ENCODE results near the gene RIN1. TPM values are rescaled to one million over a fixed set of nuclear protein-coding genes. Genes with fewer than 3 reads are reported as not detected.

The RIN1 gene
- total RNA-seq, 2 donors from 2014 or later = 0.99 to 11.4 TPM

DNA sequence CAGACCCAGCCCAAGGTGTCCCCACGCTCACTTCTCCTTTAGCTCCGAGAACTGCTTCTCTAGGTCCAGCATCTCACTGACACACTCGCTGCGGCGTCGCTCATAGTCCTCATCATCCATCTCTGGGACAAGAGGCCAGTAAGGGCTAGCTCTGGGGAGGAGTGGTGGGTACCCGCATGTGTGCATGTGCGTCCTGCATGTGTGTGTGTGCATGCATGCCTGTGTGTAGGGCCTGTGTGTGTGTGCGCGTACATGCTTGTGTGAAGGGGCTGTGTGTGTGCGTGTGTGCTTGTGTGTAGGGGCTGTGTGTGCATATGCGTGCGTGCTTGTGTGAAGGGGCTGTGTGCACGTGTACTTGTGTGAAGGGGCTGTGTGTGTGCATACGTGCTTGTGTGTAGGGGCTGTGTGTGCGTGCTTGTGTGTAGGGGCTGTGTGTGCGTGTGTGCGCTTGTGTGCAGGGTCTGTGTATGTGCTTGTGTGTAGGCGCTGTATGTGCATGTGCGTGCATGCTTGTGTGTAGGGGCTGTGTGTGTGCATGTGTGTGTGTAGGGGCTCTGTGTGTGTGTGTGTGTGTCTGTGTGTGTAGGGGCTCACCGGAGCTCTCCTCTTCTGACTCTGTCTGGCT, 5.4 kb upstream of the RIN1 start:
- DNase-seq (no peak), ATAC-seq (no peak)
- Histone ChIP-seq H3K27ac (no peak overlapping the region), H3K4me3 (no peak overlapping the region), H3K36me3 (replicated peaks in 1 of 2; ENCODE audit: insufficient read depth in 1 of 2, low read depth in 2 of 2) (peaks cover 4 to 16% of the 10 kb centered on the region in 2 donors), H3K9me3 (no peaks in the 10 kb centered on the region), H3K27me3 (no peaks in the 10 kb centered on the region), H3K4me1 (peaks cover 42% of the 10 kb centered on the region)
- intact Hi-C loops (cut with DNase I) = no loop called here
- 87 to 92% methylated on average over 21 of the region's 21 CpGs for WGBS, 2 donors
- TF ChIP-seq, protein P1, sequence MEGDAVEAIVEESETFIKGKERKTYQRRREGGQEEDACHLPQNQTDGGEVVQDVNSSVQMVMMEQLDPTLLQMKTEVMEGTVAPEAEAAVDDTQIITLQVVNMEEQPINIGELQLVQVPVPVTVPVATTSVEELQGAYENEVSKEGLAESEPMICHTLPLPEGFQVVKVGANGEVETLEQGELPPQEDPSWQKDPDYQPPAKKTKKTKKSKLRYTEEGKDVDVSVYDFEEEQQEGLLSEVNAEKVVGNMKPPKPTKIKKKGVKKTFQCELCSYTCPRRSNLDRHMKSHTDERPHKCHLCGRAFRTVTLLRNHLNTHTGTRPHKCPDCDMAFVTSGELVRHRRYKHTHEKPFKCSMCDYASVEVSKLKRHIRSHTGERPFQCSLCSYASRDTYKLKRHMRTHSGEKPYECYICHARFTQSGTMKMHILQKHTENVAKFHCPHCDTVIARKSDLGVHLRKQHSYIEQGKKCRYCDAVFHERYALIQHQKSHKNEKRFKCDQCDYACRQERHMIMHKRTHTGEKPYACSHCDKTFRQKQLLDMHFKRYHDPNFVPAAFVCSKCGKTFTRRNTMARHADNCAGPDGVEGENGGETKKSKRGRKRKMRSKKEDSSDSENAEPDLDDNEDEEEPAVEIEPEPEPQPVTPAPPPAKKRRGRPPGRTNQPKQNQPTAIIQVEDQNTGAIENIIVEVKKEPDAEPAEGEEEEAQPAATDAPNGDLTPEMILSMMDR (IDR thresholded peaks at IDR 0.05) = no peak
- no peak for TF ChIP-seq POLR2A (IDR thresholded peaks at IDR 0.05)

DNA sequence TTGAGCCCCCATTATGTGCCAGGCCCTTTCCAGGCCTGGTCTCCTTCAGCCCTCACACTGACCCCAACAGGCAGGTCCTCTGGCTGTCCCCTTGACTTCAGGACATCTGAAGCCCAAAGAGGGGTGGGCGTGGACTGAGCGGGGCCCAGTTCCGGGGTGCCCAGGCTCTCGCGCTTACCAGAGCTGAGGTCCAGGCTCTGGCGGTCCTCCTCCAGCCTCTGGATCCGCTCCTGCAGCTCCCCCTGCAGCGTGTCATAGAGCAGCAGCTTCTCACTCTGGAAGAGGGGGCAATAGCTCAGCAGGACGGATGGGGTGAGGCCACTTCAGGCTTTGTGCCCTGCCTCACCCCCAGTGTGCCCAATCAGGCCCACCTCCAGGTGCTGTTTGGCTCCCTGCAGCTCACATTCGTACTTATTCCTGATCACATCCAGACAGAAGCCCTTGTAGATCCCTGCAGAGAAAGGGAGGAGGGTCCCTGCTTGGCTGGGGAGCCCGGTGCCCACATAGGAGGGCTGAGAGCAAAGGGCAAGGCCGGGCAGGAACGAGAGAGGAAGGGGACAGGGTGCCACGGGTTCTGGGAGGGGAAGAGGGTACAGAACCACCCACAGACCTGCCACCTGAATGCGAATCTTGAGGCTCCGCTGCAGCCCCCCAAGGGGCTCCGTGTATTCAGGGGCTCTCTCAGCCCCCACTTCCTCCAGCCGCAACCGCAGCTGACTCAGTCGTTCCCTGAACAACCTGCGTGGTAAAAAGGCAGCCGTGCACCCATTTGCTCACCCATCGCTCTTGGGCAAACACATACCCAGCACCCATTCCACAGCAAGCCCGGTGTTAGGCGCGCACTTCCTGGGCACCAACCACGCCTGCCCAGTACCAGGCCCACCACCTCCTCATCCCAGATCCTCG, 4.6 kb upstream of the RIN1 start:
- H3K27me3 ChIP-seq = no peaks in the 10 kb centered on the region
- H3K27ac ChIP-seq = no peak overlapping the region
- no peak for DNase-seq
- H3K9me3 ChIP-seq = no peaks in the 10 kb centered on the region
- WGBS, 2 donors = 87 to 90% methylated on average over 16 to 27 of the region's 28 CpGs
- ATAC-seq = no peak
- peaks cover 4 to 16% of the 10 kb centered on the region in 2 donors for H3K36me3 ChIP-seq (replicated peaks in 1 of 2; ENCODE audit: insufficient read depth in 1 of 2, low read depth in 2 of 2)
- TF ChIP-seq POLR2A (IDR thresholded peaks at IDR 0.05) = no peak
- TF ChIP-seq, protein P1 (IDR thresholded peaks at IDR 0.05) = no peak
- H3K4me3 ChIP-seq = no peak overlapping the region
- intact Hi-C loops (cut with DNase I) = no loop called here
- peaks cover 42% of the 10 kb centered on the region for H3K4me1 ChIP-seq

- intact Hi-C loops (cut with DNase I) = no loop called here
- Histone ChIP-seq H3K4me1 (peaks cover 42% of the 10 kb centered on the region), H3K9me3 (no peaks in the 10 kb centered on the region), H3K27me3 (no peaks in the 10 kb centered on the region), H3K36me3 (replicated peaks in 1 of 2; ENCODE audit: insufficient read depth in 1 of 2, low read depth in 2 of 2) (peaks cover 4 to 16% of the 10 kb centered on the region in 2 donors), H3K4me3 (no peak overlapping the region), H3K27ac (no peak overlapping the region)
- DNase-seq (no peak), ATAC-seq (no peak)
- TF ChIP-seq POLR2A (IDR thresholded peaks at IDR 0.05) = no peak
- TF ChIP-seq, protein P1 (IDR thresholded peaks at IDR 0.05) = no peak
- WGBS, 2 donors = 68 to 80% methylated on average over 5 to 14 of the region's 14 CpGs
Measured at GRCh38 chr11:66339686-66340483, 3.7 kb upstream of the RIN1 start.

GRCh38 chr11:66339162-66339675, 3.0 kb upstream of the RIN1 start:
- H3K27ac ChIP-seq = no peak overlapping the region
- H3K27me3 ChIP-seq = no peaks in the 10 kb centered on the region
- peaks cover 41% of the 10 kb centered on the region for H3K4me1 ChIP-seq
- H3K36me3 ChIP-seq (replicated peaks in 1 of 2; ENCODE audit: insufficient read depth in 1 of 2, low read depth in 2 of 2) = peaks cover 4 to 16% of the 10 kb centered on the region in 2 donors
- H3K4me3 ChIP-seq = no peak overlapping the region
- no peaks in the 10 kb centered on the region for H3K9me3 ChIP-seq
- DNase-seq = no peak
- WGBS, 2 donors = 84 to 85% methylated on average over 5 to 6 of the region's 6 CpGs
- no peak for TF ChIP-seq POLR2A (IDR thresholded peaks at IDR 0.05)
- TF ChIP-seq, protein P1 (IDR thresholded peaks at IDR 0.05) = no peak
- intact Hi-C loops (cut with DNase I) = no loop called here
- no peak for ATAC-seq
